Stimulated activated CD4-positive, alpha-beta T cell treated with anti-CD3 and anti-CD28 coated beads, Interleukin-15, amount 100 ng/mL, for 48 hours (primary cell): ENCODE measurements around the gene SPOCK1.

Source experiments
- DNase-seq, 2 donors: peaks; one replicate each; pipeline ENCODE4 v3.0.0-alpha.2; 2020; ENCODE audit warnings: low read depth in 2 of 2

The SPOCK1 gene

GRCh38 chr5:137155261-137156000 lies 343.7 kb downstream of the SPOCK1 start:
- DNase-seq = no peak

- DNase-seq = no peak
Measured at GRCh38 chr5:137152616-137153015, 346.5 kb downstream of the SPOCK1 start.

GRCh38 chr5:137148655-137149054 lies 350.5 kb downstream of the SPOCK1 start:
- no peak for DNase-seq

GRCh38 chr5:137148159-137148558 lies 351.0 kb downstream of the SPOCK1 start:
- no peak for DNase-seq

GRCh38 chr5:137147346-137147745 lies 351.8 kb downstream of the SPOCK1 start:
- no peak for DNase-seq

GRCh38 chr5:137146402-137146890 lies 352.7 kb downstream of the SPOCK1 start:
- DNase-seq = no peak

GRCh38 chr5:137145721-137146120 lies 353.4 kb downstream of the SPOCK1 start:
- no peak for DNase-seq

- DNase-seq = no peak
Measured at GRCh38 chr5:137144656-137145055, 354.5 kb downstream of the SPOCK1 start.

- no peak for DNase-seq
Measured at GRCh38 chr5:137142764-137143605, 356.1 kb downstream of the SPOCK1 start.

GRCh38 chr5:137142346-137142745 lies 356.8 kb downstream of the SPOCK1 start:
- no peak for DNase-seq

- no peak for DNase-seq
Measured at GRCh38 chr5:137141779-137142178, 357.3 kb downstream of the SPOCK1 start.

GRCh38 chr5:137136991-137137632 lies 362.0 kb downstream of the SPOCK1 start:
- DNase-seq = no peak

- DNase-seq = no peak
Measured at GRCh38 chr5:137134920-137135532, 364.1 kb downstream of the SPOCK1 start.

- no peak for DNase-seq
Measured at GRCh38 chr5:137129886-137130680, 369.0 kb downstream of the SPOCK1 start.

GRCh38 chr5:137128012-137128411 lies 371.1 kb downstream of the SPOCK1 start:
- no peak for DNase-seq

- no peak for DNase-seq
Measured at GRCh38 chr5:137126829-137127228, 372.3 kb downstream of the SPOCK1 start.

GRCh38 chr5:137122558-137122957 lies 376.6 kb downstream of the SPOCK1 start:
- no peak for DNase-seq

GRCh38 chr5:137122075-137122474 lies 377.1 kb downstream of the SPOCK1 start:
- DNase-seq = no peak

- no peak for DNase-seq
Measured at GRCh38 chr5:137119321-137119720, 379.8 kb downstream of the SPOCK1 start.

GRCh38 chr5:137118629-137119028 lies 380.5 kb downstream of the SPOCK1 start:
- DNase-seq = no peak

GRCh38 chr5:137115152-137115551 lies 384.0 kb downstream of the SPOCK1 start:
- no peak for DNase-seq
